Transverse colon (tissue), 4 donors: ENCODE data around the gene GJD3. TPM values are rescaled to one million over a fixed set of nuclear protein-coding genes. Genes with fewer than 3 reads are reported as not detected.
A peak's percentile ranks its signal among the peaks of the same experiment; 100 is the strongest.

Experiments
- DNase-seq: peaks from one replicate; pipeline ENCODE4 v3.0.0-alpha.2; 2019
- H3K27ac ChIP-seq, 4 donors: fragments of 200-600 bp; sonication (generic); 2 replicates each; pipeline ENCODE4 v1.5.1; 2016 to 2018; ENCODE audit warnings: inconsistent platforms in 4 of 4
- H3K27me3 ChIP-seq: fragments of 200-600 bp; sonication (generic); 2 replicates; pipeline ENCODE4 v1.5.1; 2017; ENCODE audit warnings: inconsistent platforms
- H3K36me3 ChIP-seq, 4 donors: fragments of 200-600 bp; sonication (generic); 2 replicates each; pipeline ENCODE4 v1.5.1; 2017 to 2019; ENCODE audit warnings: inconsistent platforms in 4 of 4
- H3K4me1 ChIP-seq, 4 donors: fragments of 200-600 bp; sonication (generic); 2 replicates each; pipeline ENCODE4 v1.5.1; 2017 to 2020; ENCODE audit warnings: inconsistent platforms in 4 of 4
- H3K4me3 ChIP-seq, 4 donors: fragments of 200-600 bp; sonication (generic); 1 replicate in 1 of 4; 2 replicates in 3 of 4; pipeline versions ENCODE4 v1.5.1 to v1.6.1; 2017 to 2019; ENCODE audit warnings: inconsistent platforms in 4 of 4
- H3K9me3 ChIP-seq, 2 donors: fragments of 200-600 bp; sonication (generic); 2 replicates each; pipeline ENCODE4 v1.5.1; 2017 to 2019; ENCODE audit warnings: inconsistent platforms in 2 of 2
- CTCF ChIP-seq, 5 experiments: fragments of 200-600 bp in 3 of 5; fragments of 450-650 bp in 2 of 5; sonication (generic) in 3 of 5; IDR thresholded peaks; 1 replicate in 2 of 5; 2 replicates in 3 of 5; pipeline ENCODE4 v1.5.1; 2016 to 2017; ENCODE audit warnings: antibody characterized with exemption in 5 of 5, inconsistent platforms in 3 of 5, mild to moderate bottlenecking in 2 of 5, moderate library complexity in 1 of 5
- EP300 ChIP-seq: sonication (generic); formaldehyde crosslinking; IDR thresholded peaks from one replicate; pipeline ENCODE4 v1.6.1; 2017; ENCODE audit warnings: antibody characterized with exemption, low read depth
- POLR2A ChIP-seq: fragments of 450-650 bp; IDR thresholded peaks from one replicate; pipeline ENCODE4 v1.6.1; 2016; ENCODE audit warnings: antibody characterized with exemption, mild to moderate bottlenecking, moderate library complexity
- POLR2AphosphoS5 ChIP-seq, 3 donors: sonication (generic); formaldehyde crosslinking; IDR thresholded peaks; one replicate each; pipeline ENCODE4 v1.6.1; 2016; ENCODE audit warnings: antibody characterized with exemption in 3 of 3
- WGBS, 2 donors: methylation state at CpG; one replicate each; pipeline ENCODE4 v1.1.5; 2018; ENCODE audit warnings: low coverage in 1 of 2; 5-methylcytosine and 5-hydroxymethylcytosine counted together
- in situ Hi-C, 4 donors: fragments of 200-750 bp; cut with MboI; loops; one replicate each; pipeline versions ENCODE4 v1.15.0 to v1.15.1; 2017; ENCODE audit warnings: low sequenced_read_pairs in 3 of 4, low pct_ligation_motif_present in 1 of 4, low pct_unique_long_range_greater_than_20kb in 1 of 4
- intact Hi-C: fragments of 100-400 bp; cut with DNase I; formaldehyde crosslinking; loops from one replicate; pipeline ENCODE4 v1.15.1; 2023; ENCODE audit warnings: low total_unique reads
- total RNA-seq, 4 donors: library from RNA; depleted of rRNA; stranded (reverse); fragments of >200 nt; gene quantifications; one replicate each; pipeline ENCODE4 v1.1.0, GENCODE V29; 2016

GJD3 gene
- total RNA-seq, 4 donors from 2014 or later = not detected

DNA sequence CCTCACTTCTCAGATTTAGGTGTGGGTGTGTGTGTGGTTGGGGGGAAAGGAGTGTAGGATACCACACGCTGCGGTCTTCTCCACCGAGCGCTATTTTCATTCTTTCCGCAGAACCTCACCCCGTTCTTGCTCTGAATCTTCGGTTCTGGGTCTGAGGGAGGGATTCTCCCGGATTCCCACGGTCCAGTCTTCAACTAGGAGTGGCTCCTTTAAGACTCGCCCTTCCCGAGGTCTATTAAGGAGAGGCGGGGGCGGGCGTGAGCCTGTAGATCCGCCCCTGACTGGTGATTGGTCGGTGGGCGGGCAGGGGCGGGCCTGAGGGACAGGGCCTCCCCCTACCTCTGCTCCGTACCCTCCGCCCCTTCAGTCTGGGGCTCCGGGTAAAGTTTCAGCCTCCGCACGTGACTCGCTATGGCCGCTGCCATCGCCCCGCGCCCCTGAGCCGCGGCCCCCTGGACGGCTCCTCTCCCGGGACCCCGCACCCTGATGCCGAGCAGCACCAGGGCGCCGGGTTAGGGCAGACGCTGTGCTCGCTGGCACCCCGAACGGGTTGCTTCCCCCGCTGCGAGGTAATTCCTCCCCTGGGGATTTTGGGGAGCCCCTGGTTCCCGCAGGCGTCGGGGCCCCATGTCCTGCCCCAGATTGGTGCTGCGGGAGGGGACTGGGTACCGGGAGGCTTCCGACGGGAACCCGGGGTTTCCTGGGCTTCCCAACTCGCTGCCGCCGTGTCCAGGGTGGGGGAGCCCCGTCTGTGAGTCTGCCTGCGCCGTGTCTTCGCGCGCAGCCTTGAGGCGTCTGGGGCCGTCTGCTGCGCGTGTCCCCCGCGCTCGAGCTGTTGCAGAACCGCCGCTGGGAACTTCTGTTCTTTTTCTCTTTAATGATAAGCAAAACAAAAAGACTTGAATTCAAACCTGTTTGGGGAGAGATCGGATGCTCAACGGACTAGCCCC lies 46.4 kb downstream of the GJD3 start:
- 0 to 1% methylated on average over 2 to 69 of the region's 70 CpGs for WGBS, 2 donors
- Histone ChIP-seq H3K4me1 (peaks cover 71 to 88% (median 80%) of the 10 kb centered on the region in 4 donors), H3K4me3 (peak overlapping the region; percentile 77 to 92 (median 82)), H3K36me3 (no peaks in the 10 kb centered on the region), H3K9me3 (no peaks in the 10 kb centered on the region), H3K27me3 (no peaks in the 10 kb centered on the region), H3K27ac (peak overlapping the region; percentile 91 to 96 (median 92))
- intact Hi-C loops (no loop called here), in situ Hi-C loops (no loop called here)
- TF ChIP-seq CTCF (IDR thresholded peaks at IDR 0.05) (peak in 1 of 5 experiments; percentile 22), EP300 (no peak), POLR2A (peak; percentile 69), POLR2AphosphoS5 (IDR thresholded peaks at IDR 0.05) (peak; percentile 86 to 90 (median 87))
- peak; percentile 97 for DNase-seq

DNA sequence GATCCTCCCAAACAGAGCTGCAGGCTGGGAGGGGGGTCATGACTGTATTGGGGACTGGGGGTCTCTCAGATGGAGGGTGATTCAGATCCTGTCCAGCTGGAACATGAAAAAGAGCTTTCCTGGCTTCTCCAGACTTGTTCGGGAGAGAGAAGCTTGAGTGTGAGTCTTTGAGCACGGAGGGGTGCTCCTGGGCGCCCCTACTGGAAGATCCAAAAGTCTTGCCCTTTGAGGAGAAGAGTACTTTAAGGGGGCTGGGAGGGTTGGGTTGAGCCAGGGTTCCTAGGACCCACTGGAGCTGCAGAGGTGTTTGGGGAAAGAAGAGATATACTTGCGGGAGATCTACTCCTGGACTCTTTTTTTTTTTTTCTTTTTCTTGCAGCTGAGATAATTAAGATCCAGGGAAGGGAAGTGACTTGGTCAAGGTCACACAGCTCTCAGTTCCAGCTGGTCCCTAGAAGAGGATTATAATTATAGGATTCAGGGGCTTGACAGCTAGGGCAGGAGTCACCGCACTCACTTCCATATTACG lies 47.1 kb downstream of the GJD3 start:
- in situ Hi-C loops (no loop called here), intact Hi-C loops (no loop called here)
- H3K9me3 ChIP-seq = no peaks in the 10 kb centered on the region
- TF ChIP-seq CTCF (IDR thresholded peaks at IDR 0.05) (peak; percentile 48 to 61 (median 56)), POLR2AphosphoS5 (IDR thresholded peaks at IDR 0.05) (no peak)
- H3K36me3 ChIP-seq = no peaks in the 10 kb centered on the region
- WGBS, 2 donors = 0 to 6% methylated on average over 2 to 6 of the region's 6 CpGs
- peak overlapping the region; percentile 10 to 92 (median 81) for H3K4me3 ChIP-seq
- no peaks in the 10 kb centered on the region for H3K27me3 ChIP-seq
- peak overlapping the region; percentile 91 to 96 (median 92) for H3K27ac ChIP-seq
- peak; percentile 71 for DNase-seq
- peaks cover 70 to 88% (median 78%) of the 10 kb centered on the region in 4 donors for H3K4me1 ChIP-seq

DNA sequence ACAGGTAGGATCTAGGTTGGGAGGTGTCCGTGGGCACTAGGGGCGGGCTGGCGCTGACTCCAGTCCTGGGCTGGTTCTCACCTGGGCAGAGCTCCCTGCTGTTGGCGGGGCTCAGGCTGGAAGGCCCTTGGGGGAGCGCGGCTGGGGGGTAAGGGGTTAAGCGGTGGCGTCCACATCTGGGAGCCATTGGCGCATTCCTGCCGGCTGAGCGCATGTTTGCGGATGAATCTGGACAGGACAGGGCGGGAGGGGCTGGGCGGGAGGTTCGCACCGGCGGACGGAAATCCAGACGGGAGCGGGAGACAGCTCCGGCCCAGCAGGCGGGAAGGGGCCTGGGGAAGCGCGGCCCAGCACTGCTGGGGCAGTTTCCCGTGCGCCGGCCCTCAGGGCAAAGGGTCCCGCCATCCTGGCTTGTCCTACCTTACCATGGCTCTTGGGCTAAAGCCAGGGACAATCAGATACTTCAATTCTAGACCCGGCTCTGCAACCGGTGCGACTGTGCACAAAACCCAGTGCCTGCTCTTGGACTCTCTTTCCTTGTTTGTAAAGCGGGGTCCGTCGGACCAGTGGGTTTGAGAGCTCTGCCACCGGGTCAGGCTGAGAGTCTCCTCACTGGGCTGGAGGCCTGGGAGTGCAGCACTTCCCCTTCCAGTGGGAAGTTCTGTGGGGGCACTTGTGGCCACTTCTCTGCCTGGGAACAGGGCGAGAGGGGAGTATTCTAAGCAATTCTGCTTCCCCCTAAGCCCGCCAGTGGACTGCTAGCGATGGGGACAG lies 47.8 kb downstream of the GJD3 start:
- no peaks in the 10 kb centered on the region for H3K36me3 ChIP-seq
- WGBS, 2 donors = 24% methylated on average over 32 of the region's 38 CpGs; no CpG with 5 or more reads in 1 of the 2 donors
- peak overlapping the region in 3 of 4 donors; percentile 21 to 85 (median 77) for H3K4me3 ChIP-seq
- in situ Hi-C loops (no loop called here), intact Hi-C loops (no loop called here)
- DNase-seq = peak; percentile 72
- H3K4me1 ChIP-seq = peaks cover 71 to 89% (median 78%) of the 10 kb centered on the region in 4 donors
- no peaks in the 10 kb centered on the region for H3K27me3 ChIP-seq
- peak in 1 of 5 experiments; percentile 16 for TF ChIP-seq CTCF (IDR thresholded peaks at IDR 0.05)
- TF ChIP-seq POLR2AphosphoS5 (IDR thresholded peaks at IDR 0.05) = peak; percentile 49 to 78 (median 56)
- TF ChIP-seq EP300 = no peak
- peak; percentile 62 for TF ChIP-seq POLR2A
- H3K27ac ChIP-seq = peak overlapping the region; percentile 91 to 96 (median 92)
- no peaks in the 10 kb centered on the region for H3K9me3 ChIP-seq
